Gastroesophageal sphincter (tissue), 4 donors: ENCODE data around the gene LHX2. TPM values are rescaled to one million over a fixed set of nuclear protein-coding genes. Genes with fewer than 3 reads are reported as not detected.

Source experiments
- ATAC-seq: fragments of 150-250 bp; one replicate; pipeline ENCODE4 v1.9.1; 2016; ENCODE audit warnings: mild to moderate bottlenecking, moderate library complexity
- H3K27ac ChIP-seq, 4 donors: fragments of 200-600 bp; sonication (generic) in 3 of 4; 1 replicate in 3 of 4; 2 replicates in 1 of 4; pipeline ENCODE4 v1.5.1; 2016 to 2019
- H3K27me3 ChIP-seq: fragments of 200-600 bp; sonication (generic); one replicate; pipeline ENCODE4 v1.5.1; 2019
- H3K36me3 ChIP-seq, 2 donors: fragments of 200-600 bp; sonication (generic); one replicate each; pipeline ENCODE4 v1.5.1; 2019; ENCODE audit warnings: control low read depth in 1 of 2
- H3K4me1 ChIP-seq, 3 donors: fragments of 200-600 bp; sonication (generic); 1 replicate in 2 of 3; 2 replicates in 1 of 3; pipeline ENCODE4 v1.5.1; 2016 to 2019; ENCODE audit warnings: control low read depth in 2 of 3
- H3K4me3 ChIP-seq, 2 donors: fragments of 200-600 bp; sonication (generic); one replicate each; pipeline ENCODE4 v1.5.1; 2019; ENCODE audit warnings: mild to moderate bottlenecking in 1 of 2, moderate library complexity in 1 of 2
- H3K9me3 ChIP-seq, 3 donors: fragments of 200-600 bp; sonication (generic); one replicate each; pipeline ENCODE4 v1.5.1; 2017 to 2019; ENCODE audit warnings: control low read depth in 2 of 3
- CTCF ChIP-seq, 4 experiments: fragments of 200-600 bp in 2 of 4; fragments of 450-650 bp in 2 of 4; sonication (generic) in 1 of 4; IDR thresholded peaks; one replicate each; pipeline ENCODE4 v1.5.1; 2017 to 2019; ENCODE audit warnings: antibody characterized with exemption in 4 of 4, mild to moderate bottlenecking in 2 of 4, moderate library complexity in 2 of 4
- EP300 ChIP-seq: sonication (generic); formaldehyde crosslinking; IDR thresholded peaks from one replicate; pipeline ENCODE4 v1.6.1; 2017; ENCODE audit warnings: antibody characterized with exemption, mild to moderate bottlenecking
- POLR2A ChIP-seq, 2 donors: fragments of 450-650 bp; IDR thresholded peaks; one replicate each; pipeline ENCODE4 v1.6.1; 2017; ENCODE audit warnings: antibody characterized with exemption in 2 of 2, mild to moderate bottlenecking in 2 of 2, moderate library complexity in 1 of 2
- POLR2AphosphoS5 ChIP-seq: sonication (generic); formaldehyde crosslinking; IDR thresholded peaks from one replicate; pipeline ENCODE4 v1.6.1; 2017; ENCODE audit warnings: antibody characterized with exemption
- WGBS, 2 donors: methylation state at CpG; one replicate each; pipeline ENCODE4 v1.1.5; 2018; ENCODE audit warnings: low coverage in 1 of 2; 5-methylcytosine and 5-hydroxymethylcytosine counted together
- total RNA-seq, 4 donors: library from RNA; depleted of rRNA; stranded (reverse); fragments of >200 nt; gene quantifications; one replicate each; pipeline ENCODE4 v1.1.0, GENCODE V29; 2016

Gene LHX2
- total RNA-seq, 4 donors from 2014 or later, result not detected

- ATAC-seq, result no peak
- no peak overlapping the region for H3K4me3 ChIP-seq
- no peaks in the 10 kb centered on the region for H3K36me3 ChIP-seq
- TF ChIP-seq POLR2A (IDR thresholded peaks at IDR 0.05) (no peak), EP300 (no peak), CTCF (IDR thresholded peaks at IDR 0.05) (no peak), POLR2AphosphoS5 (no peak)
- no peak overlapping the region for H3K27ac ChIP-seq
- H3K9me3 ChIP-seq, result no peaks in the 10 kb centered on the region
- WGBS, 2 donors, result 67 to 84% methylated on average over 1 to 4 of the region's 4 CpGs
- H3K27me3 ChIP-seq, result peaks cover 29% of the 10 kb centered on the region
- no peaks in the 10 kb centered on the region for H3K4me1 ChIP-seq
These were observed 67.1 kb downstream of the LHX2 start for GRCh38 chr9:124078641-124079040.

GRCh38 chr9:124079176-124079925, 67.8 kb downstream of the LHX2 start:
- ATAC-seq, result no peak
- no peak overlapping the region for H3K4me3 ChIP-seq
- H3K36me3 ChIP-seq, result no peaks in the 10 kb centered on the region
- WGBS, 2 donors, result 77 to 90% methylated on average over 7 to 12 of the region's 17 CpGs
- H3K4me1 ChIP-seq, result no peaks in the 10 kb centered on the region
- no peak overlapping the region for H3K27ac ChIP-seq
- no peak for TF ChIP-seq CTCF (IDR thresholded peaks at IDR 0.05)
- TF ChIP-seq EP300, result no peak
- TF ChIP-seq POLR2AphosphoS5, result no peak
- TF ChIP-seq POLR2A (IDR thresholded peaks at IDR 0.05), result no peak
- H3K27me3 ChIP-seq, result peaks cover 26% of the 10 kb centered on the region
- H3K9me3 ChIP-seq, result no peaks in the 10 kb centered on the region

GRCh38 chr9:124082622-124083021, 71.1 kb downstream of the LHX2 start:
- WGBS, 2 donors, result 76 to 100% methylated on average over 1 to 2 of the region's 2 CpGs
- no peak overlapping the region for H3K4me3 ChIP-seq
- H3K36me3 ChIP-seq, result no peaks in the 10 kb centered on the region
- no peaks in the 10 kb centered on the region for H3K4me1 ChIP-seq
- ATAC-seq, result no peak
- TF ChIP-seq POLR2AphosphoS5 (no peak), EP300 (no peak), CTCF (IDR thresholded peaks at IDR 0.05) (no peak), POLR2A (IDR thresholded peaks at IDR 0.05) (no peak)
- H3K27ac ChIP-seq, result no peak overlapping the region
- peaks cover 0 to 22% (median 0%) of the 10 kb centered on the region in 3 donors for H3K9me3 ChIP-seq
- H3K27me3 ChIP-seq, result peaks cover 32% of the 10 kb centered on the region

Other genes with a start within 250 kb of the LHX2 start
- 10 to 100 TPM; 20.9 to 33.6 (median 23.7) TPM for gene DENND1A, start 81.6 kb upstream of the LHX2 start, total RNA-seq
- 10 to 100 TPM; 13.2 to 31.7 (median 19.3) TPM for gene NEK6, start 246.2 kb downstream of the LHX2 start, total RNA-seq